ENCODE results near the gene MAML3.

DNA sequence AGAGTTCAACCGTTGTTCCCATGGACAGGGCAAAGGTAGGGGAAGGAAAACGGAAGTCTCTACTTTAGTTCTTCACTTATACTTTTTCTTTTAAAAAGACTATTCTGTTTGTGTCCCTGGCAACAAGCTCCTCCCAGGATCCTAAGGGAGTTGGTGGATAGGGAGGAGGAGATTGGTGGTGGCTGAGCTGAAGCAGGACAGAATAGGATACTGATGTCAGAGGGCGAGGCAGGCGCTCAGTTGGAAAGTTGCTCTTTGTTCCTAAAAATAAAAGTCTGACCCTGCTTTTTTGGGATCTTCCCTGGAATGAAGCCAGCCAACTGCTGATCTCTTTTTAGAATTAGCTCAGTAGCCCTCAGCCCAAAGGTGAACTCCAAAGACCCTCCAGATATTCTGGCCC, 383.6 kb downstream of the MAML3 start:
- TF ChIP-seq, protein P1, sequence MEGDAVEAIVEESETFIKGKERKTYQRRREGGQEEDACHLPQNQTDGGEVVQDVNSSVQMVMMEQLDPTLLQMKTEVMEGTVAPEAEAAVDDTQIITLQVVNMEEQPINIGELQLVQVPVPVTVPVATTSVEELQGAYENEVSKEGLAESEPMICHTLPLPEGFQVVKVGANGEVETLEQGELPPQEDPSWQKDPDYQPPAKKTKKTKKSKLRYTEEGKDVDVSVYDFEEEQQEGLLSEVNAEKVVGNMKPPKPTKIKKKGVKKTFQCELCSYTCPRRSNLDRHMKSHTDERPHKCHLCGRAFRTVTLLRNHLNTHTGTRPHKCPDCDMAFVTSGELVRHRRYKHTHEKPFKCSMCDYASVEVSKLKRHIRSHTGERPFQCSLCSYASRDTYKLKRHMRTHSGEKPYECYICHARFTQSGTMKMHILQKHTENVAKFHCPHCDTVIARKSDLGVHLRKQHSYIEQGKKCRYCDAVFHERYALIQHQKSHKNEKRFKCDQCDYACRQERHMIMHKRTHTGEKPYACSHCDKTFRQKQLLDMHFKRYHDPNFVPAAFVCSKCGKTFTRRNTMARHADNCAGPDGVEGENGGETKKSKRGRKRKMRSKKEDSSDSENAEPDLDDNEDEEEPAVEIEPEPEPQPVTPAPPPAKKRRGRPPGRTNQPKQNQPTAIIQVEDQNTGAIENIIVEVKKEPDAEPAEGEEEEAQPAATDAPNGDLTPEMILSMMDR (IDR thresholded peaks at IDR 0.05; ENCODE audit: low read depth, low read length), result no peak
- TF ChIP-seq EZH2phosphoT487 (IDR thresholded peaks at IDR 0.05; ENCODE audit: low read depth), result no peak
